IPS DF 6.9 (cell line): ENCODE data around the gene CSKMT.

Source experiments
- DNase-seq: peaks from one replicate; pipeline ENCODE4 v3.0.0-alpha.2; 2013; ENCODE audit warnings: low read depth, low spot score
- H3K27ac ChIP-seq: one replicate; pipeline ENCODE4 v1.5.1; 2013; ENCODE audit warnings: low read length, control low read depth
- H3K27me3 ChIP-seq: 2 replicates; pipeline ENCODE4 v1.6.1; 2013; ENCODE audit warnings: mild to moderate bottlenecking, low read length; ENCODE audit not compliant: control insufficient read depth, insufficient read depth
- H3K36me3 ChIP-seq: 2 replicates; pipeline ENCODE4 v1.6.1; 2013; ENCODE audit warnings: low read length; ENCODE audit not compliant: control insufficient read depth, insufficient read depth
- H3K4me1 ChIP-seq: 2 replicates; pipeline ENCODE4 v1.6.1; 2013; ENCODE audit warnings: low read length; ENCODE audit not compliant: control insufficient read depth, insufficient read depth
- H3K4me3 ChIP-seq: 2 replicates; pipeline ENCODE4 v1.5.1; 2013; ENCODE audit warnings: mild to moderate bottlenecking, low read length
- H3K9me3 ChIP-seq: 2 replicates; pipeline ENCODE4 v1.6.1; 2013; ENCODE audit warnings: low read length, inconsistent platforms; ENCODE audit not compliant: control insufficient read depth, insufficient read depth
- WGBS: extraction: QIAGEN DNeasy Blood & Tissue Kit; methylation state at CpG from one replicate; pipeline ENCODE4 v1.1.7; 2013; ENCODE audit warnings: mixed read lengths, missing lambda C conversion rate; ENCODE audit not compliant: insufficient read length, insufficient coverage; 5-methylcytosine and 5-hydroxymethylcytosine counted together

Gene CSKMT

GRCh38 chr11:62656796-62657429, 8.2 kb upstream of the CSKMT start:
- Histone ChIP-seq H3K36me3 (no peaks in the 10 kb centered on the region), H3K4me3 (no peak overlapping the region), H3K27me3 (no peaks in the 10 kb centered on the region), H3K27ac (no peak overlapping the region), H3K9me3 (no peaks in the 10 kb centered on the region), H3K4me1 (no peaks in the 10 kb centered on the region)
- no peak for DNase-seq
- no CpG with 5 or more reads among the region's 5 CpGs for WGBS

- Histone ChIP-seq H3K4me1 (peaks cover 2% of the 10 kb centered on the region; the same call in 1 of the 2 replicates), H3K27ac (no peak overlapping the region), H3K36me3 (peaks cover 4% of the 10 kb centered on the region; the same call in 1 of the 2 replicates), H3K4me3 (peak overlapping the region; percentile 81), H3K27me3 (no peaks in the 10 kb centered on the region), H3K9me3 (no peaks in the 10 kb centered on the region)
- DNase-seq: no peak
- no CpG with 5 or more reads among the region's 36 CpGs for WGBS
Measured at GRCh38 chr11:62664405-62665074, 572 bp upstream of the CSKMT start.

- no peak for DNase-seq
- Histone ChIP-seq H3K4me1 (peaks cover 2% of the 10 kb centered on the region; the same call in 1 of the 2 replicates), H3K27ac (no peak overlapping the region)
Measured at GRCh38 chr11:62665599-62666258, 617 bp downstream of the CSKMT start.

GRCh38 chr11:62666259-62666926, 1.3 kb downstream of the CSKMT start:
- Histone ChIP-seq H3K9me3 (no peaks in the 10 kb centered on the region), H3K27me3 (no peaks in the 10 kb centered on the region), H3K36me3 (peaks cover 4% of the 10 kb centered on the region; the same call in 1 of the 2 replicates), H3K4me3 (peak overlapping the region; percentile 81; the same call in 1 of the 2 replicates), H3K27ac (no peak overlapping the region), H3K4me1 (peaks cover 2% of the 10 kb centered on the region; the same call in 1 of the 2 replicates)
- DNase-seq: no peak
- WGBS: no CpG with 5 or more reads among the region's 16 CpGs

More at GRCh38 chr11:62665599-62666258, 617 bp downstream of the CSKMT start:
- peak overlapping the region; percentile 81 for H3K4me3 ChIP-seq
- peaks cover 4% of the 10 kb centered on the region; the same call in 1 of the 2 replicates for H3K36me3 ChIP-seq
- H3K27me3 ChIP-seq: no peaks in the 10 kb centered on the region
- H3K9me3 ChIP-seq: no peaks in the 10 kb centered on the region
- no CpG with 5 or more reads among the region's 39 CpGs for WGBS

GRCh38 chr11:62667460-62667859, 2.3 kb downstream of the CSKMT start:
- Histone ChIP-seq H3K27me3 (no peaks in the 10 kb centered on the region), H3K9me3 (no peaks in the 10 kb centered on the region), H3K4me3 (no peak overlapping the region), H3K27ac (no peak overlapping the region), H3K4me1 (peaks cover 2% of the 10 kb centered on the region; the same call in 1 of the 2 replicates), H3K36me3 (peaks cover 8% of the 10 kb centered on the region)
- no CpG with 5 or more reads among the region's 2 CpGs for WGBS
- no peak for DNase-seq

- Histone ChIP-seq H3K27me3 (no peaks in the 10 kb centered on the region), H3K36me3 (peaks cover 4% of the 10 kb centered on the region), H3K27ac (no peak overlapping the region), H3K4me1 (peaks cover 2% of the 10 kb centered on the region; the same call in 1 of the 2 replicates), H3K4me3 (no peak overlapping the region), H3K9me3 (no peaks in the 10 kb centered on the region)
- DNase-seq: no peak
- no CpG with 5 or more reads among the region's 4 CpGs for WGBS
Measured at GRCh38 chr11:62669420-62670161, 4.5 kb downstream of the CSKMT start.

- peaks cover 4% of the 10 kb centered on the region for H3K36me3 ChIP-seq
- H3K4me1 ChIP-seq: peaks cover 2% of the 10 kb centered on the region; the same call in 1 of the 2 replicates
- DNase-seq: no peak
- peak overlapping the region; percentile 93; the same call in 1 of the 2 replicates for H3K4me3 ChIP-seq
- no peak overlapping the region for H3K27ac ChIP-seq
- no peaks in the 10 kb centered on the region for H3K9me3 ChIP-seq
- no peaks in the 10 kb centered on the region for H3K27me3 ChIP-seq
- no CpG with 5 or more reads among the region's 17 CpGs for WGBS
Measured at GRCh38 chr11:62671236-62671607, 6.1 kb downstream of the CSKMT start.

GRCh38 chr11:62671608-62672389, 6.7 kb downstream of the CSKMT start, which contains the start of the genes LBHD1 and UQCC3:
Gene LBHD1 (minus strand): TSS chr11:62672267. CDS start chr11:62670031, 2,236 bp downstream.
Gene UQCC3 (plus strand): TSS chr11:62671673. CDS start chr11:62671746, 73 bp downstream.
- no CpG with 5 or more reads among the region's 59 CpGs for WGBS
- Histone ChIP-seq H3K4me1 (no peaks in the 10 kb centered on the region; the same call in 1 of the 2 replicates), H3K4me3 (peak within 1 kb of the TSS; percentile 93), H3K36me3 (peaks cover 4% of the 10 kb centered on the region), H3K27me3 (no peaks in the 10 kb centered on the region), H3K27ac (no peak within 1 kb of the TSS), H3K9me3 (no peaks in the 10 kb centered on the region)
- no peak for DNase-seq

GRCh38 chr11:62673196-62673525, 8.0 kb downstream of the CSKMT start:
- H3K9me3 ChIP-seq: no peaks in the 10 kb centered on the region
- no CpG with 5 or more reads among the region's 2 CpGs for whole genome bisulfite sequencing
- H3K4me3 ChIP-seq: no peak overlapping the region
- peaks cover 8% of the 10 kb centered on the region for H3K36me3 ChIP-seq
- no peaks in the 10 kb centered on the region for H3K27me3 ChIP-seq
- DNase-seq: no peak
- H3K27ac ChIP-seq: no peak overlapping the region
- no peaks in the 10 kb centered on the region for H3K4me1 ChIP-seq
